DND-41 (cell line): Measurements from ENCODE around the gene TIMMDC1.
A peak's percentile ranks its signal among the peaks of the same experiment; 100 is the strongest.

ENCODE experiments used
- ATAC-seq: fragments of 200-7000 bp; cut with Tn5 transposase; 3 replicates; pipeline ENCODE4 v1.9.1; 2021; ENCODE audit warnings: low read depth; ENCODE audit not compliant: insufficient read depth
- DNase-seq: peaks from one replicate; pipeline ENCODE4 v3.0.0-alpha.2; 2020
- H2AFZ ChIP-seq: 2 replicates; pipeline ENCODE4 v1.6.0; 2012; ENCODE audit warnings: low read depth, low read length
- H3K27ac ChIP-seq: 2 replicates; pipeline ENCODE4 v1.5.1; 2012; ENCODE audit warnings: low read length, inconsistent platforms
- H3K27me3 ChIP-seq: fragments of 200-600 bp; sonication (generic); 2 replicates; pipeline ENCODE4 v1.6.0; 2012; ENCODE audit warnings: low read length, mild to moderate bottlenecking, inconsistent platforms; ENCODE audit not compliant: insufficient read depth, poor library complexity
- H3K36me3 ChIP-seq: 2 replicates; pipeline ENCODE4 v1.5.1; 2012; ENCODE audit warnings: low read length, inconsistent platforms; ENCODE audit not compliant: insufficient read depth
- H3K4me1 ChIP-seq: 2 replicates; pipeline ENCODE4 v1.5.1; 2012; ENCODE audit warnings: mild to moderate bottlenecking, low read length; ENCODE audit not compliant: insufficient read depth
- H3K4me2 ChIP-seq: 2 replicates; pipeline ENCODE4 v1.6.0; 2012; ENCODE audit warnings: mild to moderate bottlenecking, moderate library complexity, low read length, inconsistent platforms; ENCODE audit not compliant: insufficient read depth
- H3K4me3 ChIP-seq, 2 experiments: fragments of 200-600 bp in 1 of 2; shearing (Covaris generic) in 1 of 2; 2 replicates each; pipeline ENCODE4 v1.5.1; 2012 to 2016; ENCODE audit warnings: inconsistent platforms in 2 of 2, low read length in 2 of 2, mild to moderate bottlenecking in 2 of 2, low read depth in 1 of 2, moderate library complexity in 1 of 2
- H3K79me2 ChIP-seq: 2 replicates; pipeline ENCODE4 v1.6.0; 2012; ENCODE audit warnings: low read length, inconsistent platforms; ENCODE audit not compliant: insufficient read depth
- H3K9ac ChIP-seq: 2 replicates; pipeline ENCODE4 v1.6.0; 2012; ENCODE audit warnings: low read depth, mild to moderate bottlenecking, inconsistent platforms, low read length, moderate library complexity
- H3K9me3 ChIP-seq: 2 replicates; pipeline ENCODE4 v1.5.1; 2012; ENCODE audit warnings: low read length, moderate library complexity, mild to moderate bottlenecking, inconsistent platforms; ENCODE audit not compliant: insufficient read depth, severe bottlenecking
- H4K20me1 ChIP-seq: 2 replicates; pipeline ENCODE4 v1.6.0; 2012; ENCODE audit warnings: low read length; ENCODE audit not compliant: insufficient read depth
- CTCF ChIP-seq: IDR thresholded peaks from 2 replicates; pipeline ENCODE4 v1.5.1; 2012; ENCODE audit warnings: borderline replicate concordance, low read length, moderate library complexity, mild to moderate bottlenecking; ENCODE audit not compliant: poor library complexity, severe bottlenecking; ENCODE audit errors: extremely low read depth
- EZH2 ChIP-seq: IDR thresholded peaks from 3 replicates; pipeline ENCODE4 v1.6.1; 2012; ENCODE audit warnings: borderline replicate concordance, low read depth, mild to moderate bottlenecking, moderate library complexity, low read length, inconsistent platforms; ENCODE audit not compliant: severe bottlenecking

Gene TIMMDC1

GRCh38 chr3:119500901-119501300 is 2.6 kb downstream of the TIMMDC1 start:
- H3K9me3 ChIP-seq, result no peaks in the 10 kb centered on the region

GRCh38 chr3:119506631-119507030 is 8.3 kb downstream of the TIMMDC1 start:
- Histone ChIP-seq H3K4me1 (no peaks in the 10 kb centered on the region; the same call in 1 of the 2 replicates), H3K79me2 (peaks cover 7% of the 10 kb centered on the region), H3K4me3 (no peak overlapping the region), H3K27ac (no peak overlapping the region), H3K36me3 (peaks cover 65% of the 10 kb centered on the region), H2AFZ (no peak overlapping the region), H3K9ac (no peak overlapping the region), H4K20me1 (no peaks in the 10 kb centered on the region), H3K27me3 (no peaks in the 10 kb centered on the region), H3K4me2 (no peak overlapping the region), H3K9me3 (no peaks in the 10 kb centered on the region)
- DNase-seq (no peak), ATAC-seq (no peak)
- TF ChIP-seq CTCF, result no peak
- TF ChIP-seq EZH2, result no peak

More at GRCh38 chr3:119500901-119501300, 2.6 kb downstream of the TIMMDC1 start:
- H2AFZ ChIP-seq, result no peak overlapping the region
- H3K79me2 ChIP-seq, result peaks cover 42% of the 10 kb centered on the region
- H3K4me2 ChIP-seq, result peak overlapping the region; percentile 78; the same call in 1 of the 2 replicates
- H3K4me1 ChIP-seq, result peaks cover 35% of the 10 kb centered on the region
- no peak overlapping the region for H3K4me3 ChIP-seq
- ATAC-seq (no peak), DNase-seq (no peak)
- no peak overlapping the region for H3K9ac ChIP-seq
- peaks cover 27% of the 10 kb centered on the region for H3K36me3 ChIP-seq
- TF ChIP-seq CTCF (no peak), EZH2 (no peak)
- H3K27me3 ChIP-seq, result no peaks in the 10 kb centered on the region
- no peak overlapping the region for H3K27ac ChIP-seq
- H4K20me1 ChIP-seq, result no peaks in the 10 kb centered on the region

- no peaks in the 10 kb centered on the region for H4K20me1 ChIP-seq
- H2AFZ ChIP-seq, result no peak overlapping the region
- no peak overlapping the region for H3K4me3 ChIP-seq
- TF ChIP-seq EZH2 (no peak), CTCF (no peak)
- no peaks in the 10 kb centered on the region for H3K27me3 ChIP-seq
- H3K9ac ChIP-seq, result no peak overlapping the region
- no peak overlapping the region for H3K4me2 ChIP-seq
- ATAC-seq (no peak), DNase-seq (no peak)
- no peak overlapping the region for H3K27ac ChIP-seq
- H3K79me2 ChIP-seq, result peaks cover 5% of the 10 kb centered on the region
- H3K4me1 ChIP-seq, result no peaks in the 10 kb centered on the region; the same call in 1 of the 2 replicates
- peaks cover 65% of the 10 kb centered on the region for H3K36me3 ChIP-seq
- H3K9me3 ChIP-seq, result no peaks in the 10 kb centered on the region
Measured at GRCh38 chr3:119507404-119507803, 9.1 kb downstream of the TIMMDC1 start.
